HEK293 (cell line): ENCODE measurements around the gene EFNA2.
A peak's percentile ranks its signal among the peaks of the same experiment; 100 is the strongest.

ENCODE experiments used
- BCL11B ChIP-seq: fragments of 450-650 bp; formaldehyde crosslinking; IDR thresholded peaks from 2 replicates; pipeline ENCODE4 v1.5.1; 2016; ENCODE audit warnings: low read depth, missing biosample characterization, missing genetic modification characterization
- CTCF ChIP-seq: fragments of 450-650 bp; formaldehyde crosslinking; IDR thresholded peaks from 2 replicates; pipeline ENCODE4 v1.5.1; 2016; ENCODE audit warnings: missing biosample characterization, missing genetic modification characterization
- GFI1B ChIP-seq: fragments of 450-650 bp; formaldehyde crosslinking; IDR thresholded peaks from 2 replicates; pipeline ENCODE4 v1.5.1; 2016; ENCODE audit warnings: missing biosample characterization, missing genetic modification characterization
- HIC1 ChIP-seq: fragments of 450-650 bp; formaldehyde crosslinking; IDR thresholded peaks from 2 replicates; pipeline ENCODE4 v1.5.1; 2016; ENCODE audit warnings: missing biosample characterization, missing genetic modification characterization
- HOXD13 ChIP-seq: sonication (generic); formaldehyde crosslinking; IDR thresholded peaks from 2 replicates; pipeline ENCODE4 v1.8.0; 2022; ENCODE audit warnings: missing genetic modification reagents, borderline replicate concordance
- OSR2 ChIP-seq: fragments of 450-650 bp; formaldehyde crosslinking; IDR thresholded peaks from 2 replicates; pipeline ENCODE4 v1.5.1; 2016; ENCODE audit warnings: missing biosample characterization, missing genetic modification characterization
- OVOL3 ChIP-seq: fragments of 450-650 bp; formaldehyde crosslinking; IDR thresholded peaks from 2 replicates; pipeline ENCODE4 v1.5.1; 2016; ENCODE audit warnings: missing biosample characterization, missing genetic modification characterization
- SCRT1 ChIP-seq: fragments of 450-650 bp; formaldehyde crosslinking; IDR thresholded peaks from 2 replicates; pipeline ENCODE4 v1.5.1; 2016; ENCODE audit warnings: missing biosample characterization, missing genetic modification characterization, borderline replicate concordance
- SP2 ChIP-seq: fragments of 450-650 bp; formaldehyde crosslinking; IDR thresholded peaks from 2 replicates; pipeline ENCODE4 v1.5.1; 2016; ENCODE audit warnings: missing biosample characterization, missing genetic modification characterization
- TCF7L2 ChIP-seq: IDR thresholded peaks from 2 replicates; pipeline ENCODE4 v1.6.1; 2011; ENCODE audit warnings: low read depth, mild to moderate bottlenecking, inconsistent platforms, low read length, moderate library complexity, borderline replicate concordance
- ZBTB48 ChIP-seq: fragments of 450-650 bp; formaldehyde crosslinking; IDR thresholded peaks from 2 replicates; pipeline ENCODE4 v1.5.1; 2016; ENCODE audit warnings: missing biosample characterization, missing genetic modification characterization
- ZNF114 ChIP-seq: fragments of 450-650 bp; formaldehyde crosslinking; IDR thresholded peaks from 2 replicates; pipeline ENCODE4 v1.5.0; 2017; ENCODE audit warnings: missing biosample characterization, missing genetic modification characterization
- ZNF423 ChIP-seq: fragments of 450-650 bp; formaldehyde crosslinking; IDR thresholded peaks from 2 replicates; pipeline ENCODE4 v1.5.1; 2016; ENCODE audit warnings: missing biosample characterization, missing genetic modification characterization
- ZNF580 ChIP-seq: fragments of 450-650 bp; formaldehyde crosslinking; IDR thresholded peaks from 2 replicates; pipeline ENCODE4 v1.5.1; 2016; ENCODE audit warnings: missing biosample characterization, missing genetic modification characterization
- ZNF621 ChIP-seq: fragments of 450-650 bp; formaldehyde crosslinking; IDR thresholded peaks from 2 replicates; pipeline ENCODE4 v1.5.1; 2017; ENCODE audit warnings: missing biosample characterization, missing genetic modification characterization
- ZNF707 ChIP-seq: fragments of 450-650 bp; formaldehyde crosslinking; IDR thresholded peaks from 2 replicates; pipeline ENCODE4 v1.5.1; 2016; ENCODE audit warnings: missing biosample characterization, missing genetic modification characterization
- ZNF76 ChIP-seq: fragments of 450-650 bp; formaldehyde crosslinking; IDR thresholded peaks from 2 replicates; pipeline ENCODE4; 2016; ENCODE audit warnings: low read depth, missing biosample characterization, missing genetic modification characterization, borderline replicate concordance
- ZNF777 ChIP-seq: fragments of 450-650 bp; formaldehyde crosslinking; IDR thresholded peaks from 2 replicates; pipeline ENCODE4 v1.5.1; 2017; ENCODE audit warnings: missing biosample characterization, missing genetic modification characterization, borderline replicate concordance
- TF ChIP-seq, protein P1 (sequence below): fragments of 450-650 bp; formaldehyde crosslinking; IDR thresholded peaks from 2 replicates; pipeline ENCODE4 v1.5.1; 2016; ENCODE audit warnings: missing biosample characterization, missing genetic modification characterization, borderline replicate concordance
- TF ChIP-seq, protein P2 (sequence below): fragments of 450-650 bp; formaldehyde crosslinking; IDR thresholded peaks from 2 replicates; pipeline ENCODE4 v1.5.1; 2016; ENCODE audit warnings: missing biosample characterization, missing genetic modification characterization
- TF ChIP-seq, protein P3 (sequence below): fragments of 450-650 bp; formaldehyde crosslinking; IDR thresholded peaks from 2 replicates; pipeline ENCODE4 v1.5.1; 2016; ENCODE audit warnings: missing biosample characterization, missing genetic modification characterization, borderline replicate concordance
- TF ChIP-seq, protein P4 (sequence below): fragments of 450-650 bp; formaldehyde crosslinking; IDR thresholded peaks from 2 replicates; pipeline ENCODE4 v1.5.1; 2017; ENCODE audit warnings: missing biosample characterization, missing genetic modification characterization

EFNA2 gene

GRCh38 chr19:1275260-1275975 is 10.3 kb upstream of the EFNA2 start, which contains the start of gene FAM174C (continued):
- TF ChIP-seq OSR2 (tag by site-specific recombination): peak; percentile 29; the same call in 1 of the 2 replicates
- TF ChIP-seq, protein P1, sequence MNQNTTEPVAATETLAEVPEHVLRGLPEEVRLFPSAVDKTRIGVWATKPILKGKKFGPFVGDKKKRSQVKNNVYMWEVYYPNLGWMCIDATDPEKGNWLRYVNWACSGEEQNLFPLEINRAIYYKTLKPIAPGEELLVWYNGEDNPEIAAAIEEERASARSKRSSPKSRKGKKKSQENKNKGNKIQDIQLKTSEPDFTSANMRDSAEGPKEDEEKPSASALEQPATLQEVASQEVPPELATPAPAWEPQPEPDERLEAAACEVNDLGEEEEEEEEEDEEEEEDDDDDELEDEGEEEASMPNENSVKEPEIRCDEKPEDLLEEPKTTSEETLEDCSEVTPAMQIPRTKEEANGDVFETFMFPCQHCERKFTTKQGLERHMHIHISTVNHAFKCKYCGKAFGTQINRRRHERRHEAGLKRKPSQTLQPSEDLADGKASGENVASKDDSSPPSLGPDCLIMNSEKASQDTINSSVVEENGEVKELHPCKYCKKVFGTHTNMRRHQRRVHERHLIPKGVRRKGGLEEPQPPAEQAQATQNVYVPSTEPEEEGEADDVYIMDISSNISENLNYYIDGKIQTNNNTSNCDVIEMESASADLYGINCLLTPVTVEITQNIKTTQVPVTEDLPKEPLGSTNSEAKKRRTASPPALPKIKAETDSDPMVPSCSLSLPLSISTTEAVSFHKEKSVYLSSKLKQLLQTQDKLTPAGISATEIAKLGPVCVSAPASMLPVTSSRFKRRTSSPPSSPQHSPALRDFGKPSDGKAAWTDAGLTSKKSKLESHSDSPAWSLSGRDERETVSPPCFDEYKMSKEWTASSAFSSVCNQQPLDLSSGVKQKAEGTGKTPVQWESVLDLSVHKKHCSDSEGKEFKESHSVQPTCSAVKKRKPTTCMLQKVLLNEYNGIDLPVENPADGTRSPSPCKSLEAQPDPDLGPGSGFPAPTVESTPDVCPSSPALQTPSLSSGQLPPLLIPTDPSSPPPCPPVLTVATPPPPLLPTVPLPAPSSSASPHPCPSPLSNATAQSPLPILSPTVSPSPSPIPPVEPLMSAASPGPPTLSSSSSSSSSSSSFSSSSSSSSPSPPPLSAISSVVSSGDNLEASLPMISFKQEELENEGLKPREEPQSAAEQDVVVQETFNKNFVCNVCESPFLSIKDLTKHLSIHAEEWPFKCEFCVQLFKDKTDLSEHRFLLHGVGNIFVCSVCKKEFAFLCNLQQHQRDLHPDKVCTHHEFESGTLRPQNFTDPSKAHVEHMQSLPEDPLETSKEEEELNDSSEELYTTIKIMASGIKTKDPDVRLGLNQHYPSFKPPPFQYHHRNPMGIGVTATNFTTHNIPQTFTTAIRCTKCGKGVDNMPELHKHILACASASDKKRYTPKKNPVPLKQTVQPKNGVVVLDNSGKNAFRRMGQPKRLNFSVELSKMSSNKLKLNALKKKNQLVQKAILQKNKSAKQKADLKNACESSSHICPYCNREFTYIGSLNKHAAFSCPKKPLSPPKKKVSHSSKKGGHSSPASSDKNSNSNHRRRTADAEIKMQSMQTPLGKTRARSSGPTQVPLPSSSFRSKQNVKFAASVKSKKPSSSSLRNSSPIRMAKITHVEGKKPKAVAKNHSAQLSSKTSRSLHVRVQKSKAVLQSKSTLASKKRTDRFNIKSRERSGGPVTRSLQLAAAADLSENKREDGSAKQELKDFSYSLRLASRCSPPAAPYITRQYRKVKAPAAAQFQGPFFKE (tag by site-specific recombination): no peak
- TF ChIP-seq HIC1 (tag by site-specific recombination): peak; percentile 94
- TF ChIP-seq CTCF (tag by site-specific recombination): no peak
- TF ChIP-seq TCF7L2: no peak
- no peak for TF ChIP-seq ZNF707
- TF ChIP-seq HOXD13 (CRISPR knock-in tag): no peak
- TF ChIP-seq ZNF76 (tag by site-specific recombination): peak; percentile 94
- TF ChIP-seq, protein P2, sequence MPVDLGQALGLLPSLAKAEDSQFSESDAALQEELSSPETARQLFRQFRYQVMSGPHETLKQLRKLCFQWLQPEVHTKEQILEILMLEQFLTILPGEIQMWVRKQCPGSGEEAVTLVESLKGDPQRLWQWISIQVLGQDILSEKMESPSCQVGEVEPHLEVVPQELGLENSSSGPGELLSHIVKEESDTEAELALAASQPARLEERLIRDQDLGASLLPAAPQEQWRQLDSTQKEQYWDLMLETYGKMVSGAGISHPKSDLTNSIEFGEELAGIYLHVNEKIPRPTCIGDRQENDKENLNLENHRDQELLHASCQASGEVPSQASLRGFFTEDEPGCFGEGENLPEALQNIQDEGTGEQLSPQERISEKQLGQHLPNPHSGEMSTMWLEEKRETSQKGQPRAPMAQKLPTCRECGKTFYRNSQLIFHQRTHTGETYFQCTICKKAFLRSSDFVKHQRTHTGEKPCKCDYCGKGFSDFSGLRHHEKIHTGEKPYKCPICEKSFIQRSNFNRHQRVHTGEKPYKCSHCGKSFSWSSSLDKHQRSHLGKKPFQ (tag by site-specific recombination): no peak; the same call in 1 of the 2 replicates
- TF ChIP-seq ZNF621 (tag by site-specific recombination): no peak
- no peak for TF ChIP-seq ZNF777 (tag by site-specific recombination)
- no peak for TF ChIP-seq GFI1B (tag by site-specific recombination)
- TF ChIP-seq OVOL3 (tag by site-specific recombination): no peak
- TF ChIP-seq SCRT1: no peak
- TF ChIP-seq ZBTB48 (tag by site-specific recombination): peak; percentile 98
- no peak for TF ChIP-seq BCL11B
- no peak for TF ChIP-seq ZNF423 (tag by site-specific recombination)
- TF ChIP-seq, protein P3, sequence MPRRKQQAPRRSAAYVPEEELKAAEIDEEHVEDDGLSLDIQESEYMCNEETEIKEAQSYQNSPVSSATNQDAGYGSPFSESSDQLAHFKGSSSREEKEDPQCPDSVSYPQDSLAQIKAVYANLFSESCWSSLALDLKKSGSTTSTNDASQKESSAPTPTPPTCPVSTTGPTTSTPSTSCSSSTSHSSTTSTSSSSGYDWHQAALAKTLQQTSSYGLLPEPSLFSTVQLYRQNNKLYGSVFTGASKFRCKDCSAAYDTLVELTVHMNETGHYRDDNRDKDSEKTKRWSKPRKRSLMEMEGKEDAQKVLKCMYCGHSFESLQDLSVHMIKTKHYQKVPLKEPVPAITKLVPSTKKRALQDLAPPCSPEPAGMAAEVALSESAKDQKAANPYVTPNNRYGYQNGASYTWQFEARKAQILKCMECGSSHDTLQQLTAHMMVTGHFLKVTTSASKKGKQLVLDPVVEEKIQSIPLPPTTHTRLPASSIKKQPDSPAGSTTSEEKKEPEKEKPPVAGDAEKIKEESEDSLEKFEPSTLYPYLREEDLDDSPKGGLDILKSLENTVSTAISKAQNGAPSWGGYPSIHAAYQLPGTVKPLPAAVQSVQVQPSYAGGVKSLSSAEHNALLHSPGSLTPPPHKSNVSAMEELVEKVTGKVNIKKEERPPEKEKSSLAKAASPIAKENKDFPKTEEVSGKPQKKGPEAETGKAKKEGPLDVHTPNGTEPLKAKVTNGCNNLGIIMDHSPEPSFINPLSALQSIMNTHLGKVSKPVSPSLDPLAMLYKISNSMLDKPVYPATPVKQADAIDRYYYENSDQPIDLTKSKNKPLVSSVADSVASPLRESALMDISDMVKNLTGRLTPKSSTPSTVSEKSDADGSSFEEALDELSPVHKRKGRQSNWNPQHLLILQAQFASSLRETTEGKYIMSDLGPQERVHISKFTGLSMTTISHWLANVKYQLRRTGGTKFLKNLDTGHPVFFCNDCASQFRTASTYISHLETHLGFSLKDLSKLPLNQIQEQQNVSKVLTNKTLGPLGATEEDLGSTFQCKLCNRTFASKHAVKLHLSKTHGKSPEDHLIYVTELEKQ (tag by site-specific recombination): no peak
- no peak for TF ChIP-seq ZNF580 (tag by site-specific recombination)
- TF ChIP-seq ZNF114 (tag by site-specific recombination): no peak
- peak; percentile 92 for TF ChIP-seq SP2 (tag by site-specific recombination)
- TF ChIP-seq, protein P4, sequence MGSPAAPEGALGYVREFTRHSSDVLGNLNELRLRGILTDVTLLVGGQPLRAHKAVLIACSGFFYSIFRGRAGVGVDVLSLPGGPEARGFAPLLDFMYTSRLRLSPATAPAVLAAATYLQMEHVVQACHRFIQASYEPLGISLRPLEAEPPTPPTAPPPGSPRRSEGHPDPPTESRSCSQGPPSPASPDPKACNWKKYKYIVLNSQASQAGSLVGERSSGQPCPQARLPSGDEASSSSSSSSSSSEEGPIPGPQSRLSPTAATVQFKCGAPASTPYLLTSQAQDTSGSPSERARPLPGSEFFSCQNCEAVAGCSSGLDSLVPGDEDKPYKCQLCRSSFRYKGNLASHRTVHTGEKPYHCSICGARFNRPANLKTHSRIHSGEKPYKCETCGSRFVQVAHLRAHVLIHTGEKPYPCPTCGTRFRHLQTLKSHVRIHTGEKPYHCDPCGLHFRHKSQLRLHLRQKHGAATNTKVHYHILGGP (tag by site-specific recombination): no peak
